Stimulated activated CD4-positive, alpha-beta T cell treated with anti-CD3 and anti-CD28 coated beads, Interleukin-2, amount 100 ng/mL, for 4 hours (primary cell): Measurements from ENCODE around the gene ASAP2.
"Not testable (repeated sequence)": the region's sequence is repeated elsewhere in the genome, so short reads cannot be mapped to it uniquely, and the experiment has no call there.

Source experiments
- DNase-seq: peaks from one replicate; pipeline ENCODE4 v3.0.0-alpha.2; 2020; ENCODE audit warnings: low read depth

The ASAP2 gene

GRCh38 chr2:9251154-9252001, 44.8 kb downstream of the ASAP2 start:
- DNase-seq = no peak

GRCh38 chr2:9252002-9252357, 45.4 kb downstream of the ASAP2 start:
- no peak for DNase-seq

GRCh38 chr2:9255416-9255815, 48.8 kb downstream of the ASAP2 start:
- DNase-seq = no peak

- DNase-seq = no peak
Measured at GRCh38 chr2:9256147-9256546, 49.5 kb downstream of the ASAP2 start.

GRCh38 chr2:9256570-9257043, 50.0 kb downstream of the ASAP2 start:
- DNase-seq = no peak

GRCh38 chr2:9258501-9258900, 51.9 kb downstream of the ASAP2 start:
- no peak for DNase-seq

GRCh38 chr2:9258953-9259399, 52.4 kb downstream of the ASAP2 start:
- no peak for DNase-seq

GRCh38 chr2:9260464-9260918, 53.9 kb downstream of the ASAP2 start:
- no peak for DNase-seq

GRCh38 chr2:9261231-9261883, 54.7 kb downstream of the ASAP2 start:
- no peak for DNase-seq

- DNase-seq = no peak
Measured at GRCh38 chr2:9262671-9263171, 56.1 kb downstream of the ASAP2 start.

- no peak for DNase-seq
Measured at GRCh38 chr2:9263428-9263827, 56.8 kb downstream of the ASAP2 start.

GRCh38 chr2:9264301-9264700, 57.7 kb downstream of the ASAP2 start:
- no peak for DNase-seq

GRCh38 chr2:9266711-9267110, 60.1 kb downstream of the ASAP2 start:
- no peak for DNase-seq

- DNase-seq = not testable (repeated sequence)
Measured at GRCh38 chr2:9267286-9267685, 60.7 kb downstream of the ASAP2 start.

- DNase-seq = no peak
Measured at GRCh38 chr2:9268301-9269080, 61.9 kb downstream of the ASAP2 start.

GRCh38 chr2:9269295-9269694, 62.7 kb downstream of the ASAP2 start:
- DNase-seq = no peak

GRCh38 chr2:9269695-9270360, 63.2 kb downstream of the ASAP2 start:
- no peak for DNase-seq

GRCh38 chr2:9271091-9271490, 64.5 kb downstream of the ASAP2 start:
- no peak for DNase-seq

GRCh38 chr2:9271691-9272090, 65.1 kb downstream of the ASAP2 start:
- no peak for DNase-seq

GRCh38 chr2:9273486-9274130, 67.0 kb downstream of the ASAP2 start:
- no peak for DNase-seq

GRCh38 chr2:9274701-9275343, 68.2 kb downstream of the ASAP2 start:
- DNase-seq = no peak
